Activated CD4-positive, alpha-beta memory T cell treated with anti-CD3 and anti-CD28 coated beads for 36 hours (primary cell): Measurements from ENCODE around the gene LY6G6C. TPM values are rescaled to one million over a fixed set of nuclear protein-coding genes. Genes with fewer than 3 reads are reported as not detected.

Experiments used
- CTCF ChIA-PET: fragments of 350-600 bp; sonication (Branson Sonifier 250); formaldehyde crosslinking; loops from one replicate; lab custom pipeline; 2021; ENCODE audit warnings: antibody characterized with exemption, inconsistent platforms; lab: Charles Lee
- POLR2A ChIA-PET: fragments of 350-600 bp; sonication (Branson Sonifier 250); formaldehyde crosslinking; loops from one replicate; lab custom pipeline; 2021; ENCODE audit warnings: antibody characterized with exemption; lab: Charles Lee
- DNase-seq: peaks from one replicate; pipeline ENCODE4 v3.0.0-alpha.2; 2020
- H3K27ac Mint-ChIP-seq: one replicate; pipeline ENCODE4 v1.8.0; 2021; ENCODE audit warnings: mixed read lengths
- H3K27me3 Mint-ChIP-seq: one replicate; pipeline ENCODE4 v1.8.0; 2021; ENCODE audit warnings: mixed read lengths
- H3K36me3 Mint-ChIP-seq: one replicate; pipeline ENCODE4 v1.8.0; 2021; ENCODE audit warnings: mixed read lengths
- H3K4me1 Mint-ChIP-seq: one replicate; pipeline ENCODE4 v1.8.0; 2021; ENCODE audit warnings: low read depth, mixed read lengths
- H3K4me3 Mint-ChIP-seq: one replicate; pipeline ENCODE4 v1.8.0; 2021; ENCODE audit warnings: mild to moderate bottlenecking, mixed read lengths
- H3K9me3 Mint-ChIP-seq: one replicate; pipeline ENCODE4 v1.8.0; 2021; ENCODE audit warnings: mixed read lengths
- intact Hi-C: fragments of 100-400 bp; cut with micrococcal nuclease; formaldehyde crosslinking; loops from one replicate; pipeline ENCODE4 v1.15.1; 2023
- total RNA-seq, 2 experiments: library from RNA; stranded (reverse); gene quantifications; one replicate each; pipeline ENCODE4 v1.2.3, GENCODE V29; 2021

LY6G6C gene
- not detected for total RNA-seq

GRCh38 chr6:31721351-31722020 lies at the start of gene LY6G6C:
LY6G6C (minus strand) TSS chr6:31721746; CDS start chr6:31721679, 67 bp downstream.
- no peak for DNase-seq
- ChIA-PET CTCF (interaction anchor here (2.0 kb wide), 1 partner anchor 48 kb away, joined by 5 read pairs; no protein-coding TSS in a partner anchor), POLR2A (no interaction called here)
- no peak within 1 kb of the TSS for H3K4me3 Mint-ChIP-seq
- H3K36me3 Mint-ChIP-seq = no peaks in the 10 kb centered on the region
- H3K9me3 Mint-ChIP-seq = no peaks in the 10 kb centered on the region
- no peaks in the 10 kb centered on the region for H3K27me3 Mint-ChIP-seq
- intact Hi-C loops = no loop called here
- no peak within 1 kb of the TSS for H3K27ac Mint-ChIP-seq
- H3K4me1 Mint-ChIP-seq = peaks cover 10% of the 10 kb centered on the region

- Mint-ChIP-seq H3K36me3 (no peaks in the 10 kb centered on the region), H3K27ac (peak overlapping the region; percentile 50), H3K27me3 (no peaks in the 10 kb centered on the region), H3K9me3 (no peaks in the 10 kb centered on the region), H3K4me1 (peaks cover 28% of the 10 kb centered on the region), H3K4me3 (no peak overlapping the region)
- intact Hi-C loops = no loop called here
- DNase-seq = no peak
- ChIA-PET CTCF (interaction anchor here (0.7 to 4.9 kb wide), 11 partner anchors 10 to 182 kb away, joined by 3 to 67 read pairs (median 13); partner anchors contain the start of genes CLIC1, DDAH2, LY6G5C and MSH5), POLR2A (interaction anchor here (1.4 kb wide), 1 partner anchor 36 kb away, joined by 3 read pairs; the partner anchor contains the start of gene LSM2)
Observed at GRCh38 chr6:31770860-31771259, 49.3 kb upstream of the LY6G6C start.

GRCh38 chr6:31769684-31770371 lies 48.3 kb upstream of the LY6G6C start:
- H3K4me3 Mint-ChIP-seq = no peak overlapping the region
- CTCF ChIA-PET = interaction anchor here (0.6 to 4.9 kb wide), 42 partner anchors 8 to 171 kb away, joined by 3 to 67 read pairs (median 5); partner anchors contain the start of genes ABHD16A, CLIC1, DDAH2 and GPANK1
- peak overlapping the region; percentile 25 for H3K27ac Mint-ChIP-seq

GRCh38 chr6:31768363-31769257 lies 47.1 kb upstream of the LY6G6C start:
- intact Hi-C loops = loop anchor here (1.0 to 2.0 kb wide), 2 partner anchors 30 to 39 kb away; partner anchors contain the start of gene DDAH2

More at GRCh38 chr6:31769684-31770371, 48.3 kb upstream of the LY6G6C start:
- intact Hi-C loops = loop anchor here (1.0 to 2.0 kb wide), 2 partner anchors 31 to 41 kb away; partner anchors contain the start of gene DDAH2
- Mint-ChIP-seq H3K4me1 (peaks cover 21% of the 10 kb centered on the region), H3K9me3 (no peaks in the 10 kb centered on the region), H3K36me3 (no peaks in the 10 kb centered on the region), H3K27me3 (no peaks in the 10 kb centered on the region)
- DNase-seq = peak; percentile 90
- POLR2A ChIA-PET = interaction anchor here (0.5 to 1.0 kb wide), 6 partner anchors 15 to 211 kb away, joined by 3 read pairs; partner anchors contain the start of gene LY6G5C

GRCh38 chr6:31767096-31767645 lies 45.6 kb upstream of the LY6G6C start:
- POLR2A ChIA-PET = no interaction called here
- no peak overlapping the region for H3K4me3 Mint-ChIP-seq
- no peaks in the 10 kb centered on the region for H3K27me3 Mint-ChIP-seq
- no peak for DNase-seq
- no peaks in the 10 kb centered on the region for H3K9me3 Mint-ChIP-seq
- H3K36me3 Mint-ChIP-seq = peaks cover 13% of the 10 kb centered on the region
- CTCF ChIA-PET = no interaction called here
- peaks cover 13% of the 10 kb centered on the region for H3K4me1 Mint-ChIP-seq
- no peak overlapping the region for H3K27ac Mint-ChIP-seq
- intact Hi-C loops = no loop called here

More at GRCh38 chr6:31768363-31769257, 47.1 kb upstream of the LY6G6C start:
- Mint-ChIP-seq H3K4me3 (no peak overlapping the region), H3K36me3 (peaks cover 2% of the 10 kb centered on the region), H3K27ac (no peak overlapping the region), H3K4me1 (peaks cover 21% of the 10 kb centered on the region), H3K27me3 (no peaks in the 10 kb centered on the region), H3K9me3 (no peaks in the 10 kb centered on the region)
- POLR2A ChIA-PET = no interaction called here
- DNase-seq = no peak
- CTCF ChIA-PET = interaction anchor here (0.6 to 4.9 kb wide), 23 partner anchors 8 to 156 kb away, joined by 3 to 67 read pairs (median 6); partner anchors contain the start of genes CLIC1, DDAH2, GPANK1 and LSM2

GRCh38 chr6:31765910-31766794 lies 44.6 kb upstream of the LY6G6C start:
- no peak overlapping the region for H3K4me3 Mint-ChIP-seq
- ChIA-PET POLR2A (no interaction called here), CTCF (no interaction called here)
- no peaks in the 10 kb centered on the region for H3K27me3 Mint-ChIP-seq
- no peaks in the 10 kb centered on the region for H3K9me3 Mint-ChIP-seq
- H3K36me3 Mint-ChIP-seq = peaks cover 22% of the 10 kb centered on the region
- DNase-seq = no peak
- intact Hi-C loops = no loop called here
- H3K27ac Mint-ChIP-seq = no peak overlapping the region
- H3K4me1 Mint-ChIP-seq = peaks cover 5% of the 10 kb centered on the region

GRCh38 chr6:31765559-31765909 lies 44.0 kb upstream of the LY6G6C start:
- Mint-ChIP-seq H3K27ac (no peak overlapping the region), H3K36me3 (peaks cover 28% of the 10 kb centered on the region), H3K9me3 (no peaks in the 10 kb centered on the region), H3K4me1 (peaks cover 4% of the 10 kb centered on the region), H3K27me3 (no peaks in the 10 kb centered on the region), H3K4me3 (no peak overlapping the region)
- no peak for DNase-seq
- intact Hi-C loops = no loop called here
- ChIA-PET POLR2A (no interaction called here), CTCF (no interaction called here)

GRCh38 chr6:31764198-31764597 lies 42.7 kb upstream of the LY6G6C start:
- DNase-seq = no peak
- Mint-ChIP-seq H3K36me3 (peaks cover 41% of the 10 kb centered on the region), H3K27me3 (no peaks in the 10 kb centered on the region), H3K27ac (no peak overlapping the region), H3K4me1 (no peaks in the 10 kb centered on the region), H3K9me3 (no peaks in the 10 kb centered on the region), H3K4me3 (no peak overlapping the region)
- POLR2A ChIA-PET = no interaction called here
- CTCF ChIA-PET = interaction anchor here (1.2 kb wide), 1 partner anchor 28 kb away, joined by 3 read pairs; no protein-coding TSS in a partner anchor
- intact Hi-C loops = no loop called here

- ChIA-PET CTCF (no interaction called here), POLR2A (no interaction called here)
- intact Hi-C loops = no loop called here
- no peak overlapping the region for H3K4me3 Mint-ChIP-seq
- H3K9me3 Mint-ChIP-seq = no peaks in the 10 kb centered on the region
- no peaks in the 10 kb centered on the region for H3K27me3 Mint-ChIP-seq
- no peak overlapping the region for H3K27ac Mint-ChIP-seq
- no peaks in the 10 kb centered on the region for H3K4me1 Mint-ChIP-seq
- peaks cover 47% of the 10 kb centered on the region for H3K36me3 Mint-ChIP-seq
- no peak for DNase-seq
Observed at GRCh38 chr6:31763619-31763940, 42.0 kb upstream of the LY6G6C start.

- Mint-ChIP-seq H3K4me1 (no peaks in the 10 kb centered on the region), H3K9me3 (no peaks in the 10 kb centered on the region), H3K27me3 (no peaks in the 10 kb centered on the region), H3K4me3 (no peak overlapping the region), H3K27ac (no peak overlapping the region), H3K36me3 (peaks cover 51% of the 10 kb centered on the region)
- intact Hi-C loops = no loop called here
- DNase-seq = no peak
- CTCF ChIA-PET = interaction anchor here (0.6 kb wide), 1 partner anchor 25 kb away, joined by 3 read pairs; no protein-coding TSS in a partner anchor
- POLR2A ChIA-PET = no interaction called here
Observed at GRCh38 chr6:31762878-31763618, 41.5 kb upstream of the LY6G6C start.
